Fibroblast of skin of abdomen (primary cell): Measurements from ENCODE around the gene SLC8A1.
A peak's percentile ranks its signal among the peaks of the same experiment; 100 is the strongest.

Experiments used
- DNase-seq: peaks from one replicate; pipeline ENCODE4 v3.0.0-alpha.2; 2013

The SLC8A1 gene

GRCh38 chr2:40265602-40266001, 186.3 kb downstream of the SLC8A1 start:
- DNase-seq = peak; percentile 45

- DNase-seq = no peak
Observed at GRCh38 chr2:40261042-40261441, 190.8 kb downstream of the SLC8A1 start.

- DNase-seq = no peak
Observed at GRCh38 chr2:40260437-40260836, 191.5 kb downstream of the SLC8A1 start.

- no peak for DNase-seq
Observed at GRCh38 chr2:40259900-40260299, 192.0 kb downstream of the SLC8A1 start.

GRCh38 chr2:40258135-40258457, 193.8 kb downstream of the SLC8A1 start:
- no peak for DNase-seq

GRCh38 chr2:40257340-40258134, 194.4 kb downstream of the SLC8A1 start:
- DNase-seq = no peak

GRCh38 chr2:40256649-40257048, 195.2 kb downstream of the SLC8A1 start:
- no peak for DNase-seq

- no peak for DNase-seq
Observed at GRCh38 chr2:40256008-40256407, 195.9 kb downstream of the SLC8A1 start.

GRCh38 chr2:40255103-40255502, 196.8 kb downstream of the SLC8A1 start:
- DNase-seq = no peak

- no peak for DNase-seq
Observed at GRCh38 chr2:40254611-40255010, 197.3 kb downstream of the SLC8A1 start.

- DNase-seq = no peak
Observed at GRCh38 chr2:40251137-40251536, 200.8 kb downstream of the SLC8A1 start.

GRCh38 chr2:40249577-40249976, 202.3 kb downstream of the SLC8A1 start:
- no peak for DNase-seq

GRCh38 chr2:40248294-40248693, 203.6 kb downstream of the SLC8A1 start:
- DNase-seq = no peak

GRCh38 chr2:40244675-40245074, 207.2 kb downstream of the SLC8A1 start:
- DNase-seq = peak; percentile 76

GRCh38 chr2:40244251-40244650, 207.6 kb downstream of the SLC8A1 start:
- DNase-seq = no peak

GRCh38 chr2:40243581-40244187, 208.2 kb downstream of the SLC8A1 start:
- peak; percentile 74 for DNase-seq

GRCh38 chr2:40242315-40242714, 209.6 kb downstream of the SLC8A1 start:
- no peak for DNase-seq

GRCh38 chr2:40240070-40240469, 211.8 kb downstream of the SLC8A1 start:
- DNase-seq = peak; percentile 96

- no peak for DNase-seq
Observed at GRCh38 chr2:40230707-40231432, 221.0 kb downstream of the SLC8A1 start.

- no peak for DNase-seq
Observed at GRCh38 chr2:40230186-40230585, 221.7 kb downstream of the SLC8A1 start.

- no peak for DNase-seq
Observed at GRCh38 chr2:40228310-40228709, 223.6 kb downstream of the SLC8A1 start.

GRCh38 chr2:40227210-40227609, 224.7 kb downstream of the SLC8A1 start:
- no peak for DNase-seq

GRCh38 chr2:40226637-40227036, 225.3 kb downstream of the SLC8A1 start:
- no peak for DNase-seq
